Measurements from ENCODE around the gene ANK3.
A peak's percentile ranks its signal among the peaks of the same experiment; 100 is the strongest.

Gene ANK3

GRCh38 chr10:60073781-60074656, 315.7 kb downstream of the ANK3 start:
- ChIA-PET CTCF (no interaction called here), POLR2A (ENCODE audit: low non-redundant PET) (no interaction called here)
- H3K27ac ChIP-seq = no peak overlapping the region
- no peak for DNase-seq (ENCODE audit: low spot score)
- TF ChIP-seq CTCF (conservative IDR thresholded peaks at IDR 0.05; ENCODE audit: low read depth) = no peak

GRCh38 chr10:60073397-60073780, 316.3 kb downstream of the ANK3 start:
- ChIA-PET CTCF (no interaction called here), POLR2A (ENCODE audit: low non-redundant PET) (no interaction called here)
- no peak overlapping the region for H3K27ac ChIP-seq
- DNase-seq (ENCODE audit: low spot score) = no peak
- TF ChIP-seq CTCF (conservative IDR thresholded peaks at IDR 0.05; ENCODE audit: low read depth) = no peak

GRCh38 chr10:60069311-60069710, 320.4 kb downstream of the ANK3 start:
- no peak overlapping the region for H3K27ac ChIP-seq
- ChIA-PET POLR2A (ENCODE audit: low non-redundant PET) (no interaction called here), CTCF (no interaction called here)
- no peak for TF ChIP-seq CTCF (conservative IDR thresholded peaks at IDR 0.05; ENCODE audit: low read depth)
- DNase-seq (ENCODE audit: low spot score) = no peak

- POLR2A ChIA-PET (ENCODE audit: low non-redundant PET) = no interaction called here
- CTCF ChIA-PET = interaction anchor here (0.6 to 0.8 kb wide), 3 partner anchors 9 to 243 kb away, joined by 3 to 4 read pairs (median 3); no protein-coding TSS in a partner anchor
- H3K27ac ChIP-seq = no peak overlapping the region
- no peak for TF ChIP-seq CTCF (conservative IDR thresholded peaks at IDR 0.05; ENCODE audit: low read depth)
- DNase-seq (ENCODE audit: low spot score) = no peak
Measured at GRCh38 chr10:60050366-60050765, 339.3 kb downstream of the ANK3 start.

GRCh38 chr10:60048091-60048501, 341.6 kb downstream of the ANK3 start:
- DNase-seq (ENCODE audit: low spot score) = peak; percentile 28
- POLR2A ChIA-PET (ENCODE audit: low non-redundant PET) = no interaction called here
- CTCF ChIA-PET = interaction anchor here (0.7 to 1.4 kb wide), 2 partner anchors 216 to 422 kb away, joined by 3 to 7 read pairs; no protein-coding TSS in a partner anchor
- no peak overlapping the region for H3K27ac ChIP-seq
- peak; percentile 33; the same call in 1 of the 2 replicates for TF ChIP-seq CTCF (conservative IDR thresholded peaks at IDR 0.05; ENCODE audit: low read depth)

GRCh38 chr10:60045571-60045970, 344.1 kb downstream of the ANK3 start:
- DNase-seq (ENCODE audit: low spot score) = no peak
- no peak overlapping the region for H3K27ac ChIP-seq
- TF ChIP-seq CTCF (conservative IDR thresholded peaks at IDR 0.05; ENCODE audit: low read depth) = no peak
- ChIA-PET CTCF (interaction anchor here (0.6 kb wide), 1 partner anchor 19 kb away, joined by 4 read pairs; no protein-coding TSS in a partner anchor), POLR2A (ENCODE audit: low non-redundant PET) (no interaction called here)

Measured in RWPE1 (cell line).